Measurements from ENCODE around the gene KLHDC3. TPM values are rescaled to one million over a fixed set of nuclear protein-coding genes. Genes with fewer than 3 reads are reported as not detected.
A peak's percentile ranks its signal among the peaks of the same experiment; 100 is the strongest.

Gene KLHDC3
- total RNA-seq, 1 donor from 2014 or later, result 90.3 TPM

DNA sequence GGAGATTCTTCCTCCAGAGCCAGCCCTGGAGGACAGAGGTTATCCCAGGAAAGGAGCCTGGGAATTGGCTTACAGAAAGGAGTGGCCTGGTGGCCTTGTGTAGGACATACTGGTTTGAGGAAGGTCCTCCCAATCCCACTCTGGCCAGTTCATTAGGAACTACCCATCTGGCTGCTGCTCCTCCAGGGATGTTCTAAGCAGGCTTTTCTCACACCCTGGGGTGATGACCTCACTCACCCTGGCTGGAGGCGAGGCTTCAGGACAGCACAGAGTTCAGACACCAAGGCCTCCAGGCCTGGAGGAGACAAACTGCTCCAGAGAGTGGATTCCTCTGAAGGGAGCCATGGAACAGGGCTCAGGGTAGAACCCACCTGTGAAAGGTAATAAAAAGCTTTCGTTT, 44.6 kb upstream of the KLHDC3 start:
- H3K36me3 Mint-ChIP-seq (ENCODE audit: low read depth), result peaks cover 11% of the 10 kb centered on the region
- no peaks in the 10 kb centered on the region for H3K27me3 Mint-ChIP-seq (ENCODE audit: low read depth)
- peaks cover 9% of the 10 kb centered on the region for H3K4me1 Mint-ChIP-seq (ENCODE audit: low read depth)
- no peaks in the 10 kb centered on the region for H3K9me3 Mint-ChIP-seq (ENCODE audit: low read depth)
- H3K27ac Mint-ChIP-seq (ENCODE audit: unreplicated experiment), result no peak overlapping the region
- DNase-seq (ENCODE audit: low spot score), result no peak
- TF ChIP-seq, protein P1, sequence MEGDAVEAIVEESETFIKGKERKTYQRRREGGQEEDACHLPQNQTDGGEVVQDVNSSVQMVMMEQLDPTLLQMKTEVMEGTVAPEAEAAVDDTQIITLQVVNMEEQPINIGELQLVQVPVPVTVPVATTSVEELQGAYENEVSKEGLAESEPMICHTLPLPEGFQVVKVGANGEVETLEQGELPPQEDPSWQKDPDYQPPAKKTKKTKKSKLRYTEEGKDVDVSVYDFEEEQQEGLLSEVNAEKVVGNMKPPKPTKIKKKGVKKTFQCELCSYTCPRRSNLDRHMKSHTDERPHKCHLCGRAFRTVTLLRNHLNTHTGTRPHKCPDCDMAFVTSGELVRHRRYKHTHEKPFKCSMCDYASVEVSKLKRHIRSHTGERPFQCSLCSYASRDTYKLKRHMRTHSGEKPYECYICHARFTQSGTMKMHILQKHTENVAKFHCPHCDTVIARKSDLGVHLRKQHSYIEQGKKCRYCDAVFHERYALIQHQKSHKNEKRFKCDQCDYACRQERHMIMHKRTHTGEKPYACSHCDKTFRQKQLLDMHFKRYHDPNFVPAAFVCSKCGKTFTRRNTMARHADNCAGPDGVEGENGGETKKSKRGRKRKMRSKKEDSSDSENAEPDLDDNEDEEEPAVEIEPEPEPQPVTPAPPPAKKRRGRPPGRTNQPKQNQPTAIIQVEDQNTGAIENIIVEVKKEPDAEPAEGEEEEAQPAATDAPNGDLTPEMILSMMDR (IDR thresholded peaks at IDR 0.05), result no peak
- H3K4me3 Mint-ChIP-seq (ENCODE audit: unreplicated experiment), result no peak overlapping the region

DNA sequence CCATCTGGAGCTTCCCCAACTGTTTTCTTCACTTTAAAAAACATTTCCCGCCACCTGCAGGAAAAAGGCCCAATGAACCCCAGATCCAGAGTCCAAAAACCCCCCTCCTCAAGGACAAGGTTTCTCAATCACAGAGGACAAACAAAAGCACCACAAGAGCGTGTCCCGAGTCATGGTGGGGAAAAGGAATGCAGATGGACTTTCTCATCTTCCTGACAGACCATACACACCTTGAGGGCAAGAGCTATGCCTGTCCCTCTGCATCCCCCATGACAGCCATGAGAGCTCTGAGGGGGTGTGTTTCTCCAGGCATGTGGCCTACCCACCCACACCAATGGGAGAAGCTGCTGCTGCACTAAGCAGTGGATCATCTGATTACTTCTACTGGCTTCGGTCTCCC, 44.1 kb upstream of the KLHDC3 start:
- no peak for DNase-seq (ENCODE audit: low spot score)
- Mint-ChIP-seq H3K9me3 (ENCODE audit: low read depth) (no peaks in the 10 kb centered on the region), H3K4me3 (ENCODE audit: unreplicated experiment) (no peak overlapping the region), H3K27ac (ENCODE audit: unreplicated experiment) (no peak overlapping the region), H3K27me3 (ENCODE audit: low read depth) (no peaks in the 10 kb centered on the region), H3K36me3 (ENCODE audit: low read depth) (peaks cover 11% of the 10 kb centered on the region), H3K4me1 (ENCODE audit: low read depth) (peaks cover 9% of the 10 kb centered on the region)
- TF ChIP-seq, protein P1 (IDR thresholded peaks at IDR 0.05), result no peak

DNA sequence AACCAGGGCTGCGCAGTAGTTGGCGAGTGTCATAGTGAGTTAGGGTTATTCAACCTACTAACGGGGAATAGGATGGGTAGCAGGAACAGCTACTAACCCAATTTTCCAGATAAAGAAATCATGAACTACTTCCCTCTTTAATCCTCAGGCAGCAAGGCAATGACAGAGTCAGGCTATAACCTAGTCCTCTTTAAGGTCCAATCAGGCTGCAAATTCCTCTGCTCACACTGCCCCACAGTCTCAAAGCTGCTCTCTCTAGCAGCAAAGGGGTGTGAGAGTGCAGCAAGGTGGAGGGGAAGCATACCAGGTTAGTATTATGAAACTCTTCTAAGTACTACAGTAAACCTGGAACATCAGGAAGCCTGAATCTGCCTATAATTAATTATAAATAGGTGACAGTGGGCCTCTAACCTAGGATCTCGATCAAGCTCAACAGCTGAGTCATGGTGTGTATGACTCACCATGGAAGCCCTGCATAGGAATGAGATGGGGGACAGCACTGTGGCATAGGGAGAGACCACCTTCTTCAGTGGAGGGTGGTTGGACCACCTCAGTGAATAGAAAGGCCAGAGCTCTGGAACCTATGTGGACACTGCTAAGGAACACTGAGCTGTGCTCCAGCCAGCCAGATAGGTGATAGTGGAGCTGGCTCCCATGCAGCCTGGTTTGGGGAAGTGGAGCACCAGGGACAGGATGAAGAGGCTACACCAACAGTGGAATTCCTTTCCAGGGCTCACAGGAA, 43.0 kb upstream of the KLHDC3 start:
- H3K36me3 Mint-ChIP-seq (ENCODE audit: low read depth), result peaks cover 11% of the 10 kb centered on the region
- H3K4me1 Mint-ChIP-seq (ENCODE audit: low read depth), result peaks cover 9% of the 10 kb centered on the region
- TF ChIP-seq, protein P1 (IDR thresholded peaks at IDR 0.05), result no peak
- DNase-seq (ENCODE audit: low spot score), result no peak
- no peaks in the 10 kb centered on the region for H3K27me3 Mint-ChIP-seq (ENCODE audit: low read depth)
- no peaks in the 10 kb centered on the region for H3K9me3 Mint-ChIP-seq (ENCODE audit: low read depth)
- no peak overlapping the region for H3K4me3 Mint-ChIP-seq (ENCODE audit: unreplicated experiment)
- peak overlapping the region; percentile 22 for H3K27ac Mint-ChIP-seq (ENCODE audit: unreplicated experiment)

DNA sequence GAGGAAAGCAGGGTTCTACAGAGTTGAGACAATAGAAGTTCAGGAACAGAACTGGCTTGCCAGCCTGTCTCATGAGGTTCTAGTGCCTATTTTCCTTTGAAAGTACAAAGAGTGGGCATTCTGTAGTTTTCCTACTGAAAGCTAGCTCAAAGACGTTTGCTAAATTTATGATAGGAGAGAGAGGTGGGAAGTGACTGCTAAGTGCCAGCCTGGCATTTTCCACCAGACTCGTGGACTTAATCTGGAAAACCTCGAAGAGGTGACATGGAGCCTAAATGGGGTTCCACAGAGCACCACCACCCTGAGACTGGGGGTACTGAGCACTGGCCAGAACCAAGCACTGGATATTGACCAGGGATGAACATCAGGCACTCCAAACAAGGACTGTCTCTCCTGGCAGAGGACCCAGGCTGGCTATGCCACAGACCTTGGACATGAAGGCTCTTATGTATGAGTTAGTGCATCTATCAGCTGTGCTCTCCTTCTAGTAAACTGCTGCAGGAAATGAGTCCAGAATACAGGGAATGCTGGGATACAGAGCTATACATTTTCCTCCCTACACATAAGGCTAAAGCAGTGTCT, 42.2 kb upstream of the KLHDC3 start:
- H3K36me3 Mint-ChIP-seq (ENCODE audit: low read depth), result peaks cover 9% of the 10 kb centered on the region
- no peaks in the 10 kb centered on the region for H3K27me3 Mint-ChIP-seq (ENCODE audit: low read depth)
- TF ChIP-seq, protein P1 (IDR thresholded peaks at IDR 0.05), result no peak
- DNase-seq (ENCODE audit: low spot score), result no peak
- H3K4me1 Mint-ChIP-seq (ENCODE audit: low read depth), result peaks cover 12% of the 10 kb centered on the region
- no peak overlapping the region for H3K4me3 Mint-ChIP-seq (ENCODE audit: unreplicated experiment)
- no peaks in the 10 kb centered on the region for H3K9me3 Mint-ChIP-seq (ENCODE audit: low read depth)
- H3K27ac Mint-ChIP-seq (ENCODE audit: unreplicated experiment), result no peak overlapping the region

DNA sequence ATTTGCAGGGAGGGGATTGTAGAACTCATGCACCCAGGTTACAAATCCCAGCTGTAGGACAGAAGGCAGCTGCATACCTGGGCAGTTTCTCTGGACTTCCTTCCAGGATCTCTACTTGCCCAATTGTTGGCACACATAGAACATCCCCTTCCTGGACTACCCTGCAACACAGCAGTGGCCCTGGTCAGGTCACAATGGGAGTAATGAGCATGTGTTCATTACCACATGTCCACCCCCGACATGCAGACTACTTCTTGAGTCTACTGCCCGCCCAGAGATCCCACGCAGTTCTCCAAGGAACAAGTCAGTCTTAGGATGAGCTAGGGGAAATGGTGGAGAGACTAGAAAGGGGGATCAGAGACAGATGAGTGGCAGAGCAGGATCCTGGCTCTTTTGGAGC, 40.1 kb upstream of the KLHDC3 start:
- TF ChIP-seq, protein P1 (IDR thresholded peaks at IDR 0.05), result no peak
- H3K27ac Mint-ChIP-seq (ENCODE audit: unreplicated experiment), result no peak overlapping the region
- H3K36me3 Mint-ChIP-seq (ENCODE audit: low read depth), result peaks cover 5% of the 10 kb centered on the region
- peaks cover 24% of the 10 kb centered on the region for H3K4me1 Mint-ChIP-seq (ENCODE audit: low read depth)
- no peaks in the 10 kb centered on the region for H3K9me3 Mint-ChIP-seq (ENCODE audit: low read depth)
- H3K4me3 Mint-ChIP-seq (ENCODE audit: unreplicated experiment), result no peak overlapping the region
- no peaks in the 10 kb centered on the region for H3K27me3 Mint-ChIP-seq (ENCODE audit: low read depth)
- DNase-seq (ENCODE audit: low spot score), result no peak
